ENCODE results near the gene SH3D19. TPM values are rescaled to one million over a fixed set of nuclear protein-coding genes. Genes with fewer than 3 reads are reported as not detected.

The SH3D19 gene
- polyA plus RNA-seq, 2 of the 4 experiments (the other 2 are of a cell fraction): 15.3 to 22.9 TPM

DNA sequence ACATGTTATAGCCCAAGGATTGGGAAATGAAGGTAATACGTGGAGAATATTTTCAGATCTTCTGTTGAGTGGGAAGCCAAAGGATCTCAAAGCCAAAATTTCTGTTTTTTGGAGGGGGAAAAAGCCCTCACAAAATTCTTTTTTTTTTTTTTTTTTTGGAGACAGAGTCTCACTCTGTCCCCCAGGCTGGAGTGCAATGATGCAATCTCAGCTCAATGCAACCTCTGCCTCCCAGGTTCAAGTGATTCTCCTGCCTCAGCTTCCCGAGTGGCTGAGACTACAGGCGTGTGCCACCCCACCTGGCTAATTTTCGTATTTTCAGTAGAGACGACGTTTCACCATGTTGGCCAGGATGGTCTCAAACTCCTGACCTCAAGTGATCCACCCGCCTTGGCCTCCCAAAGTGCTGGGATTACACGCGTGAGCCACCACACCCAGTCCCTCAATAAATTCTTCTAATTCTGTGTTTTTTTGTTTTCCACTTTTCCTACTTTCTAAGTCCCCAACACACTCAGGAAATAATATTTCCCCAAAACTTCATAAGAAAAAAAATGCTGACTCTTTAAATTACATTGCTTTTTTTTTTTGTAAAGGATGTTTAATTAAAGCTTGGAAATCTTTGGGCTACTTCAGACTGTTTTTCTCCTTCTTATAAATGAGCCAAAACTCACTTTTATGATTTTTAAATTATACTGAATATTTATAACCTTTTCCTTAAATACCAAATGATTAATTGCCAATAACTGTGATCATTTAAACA is 174.4 kb downstream of the SH3D19 start:
- no peaks in the 10 kb centered on the region for H3K4me1 ChIP-seq
- no peak overlapping the region for H3K4me2 ChIP-seq
- H3K27ac ChIP-seq: no peak overlapping the region
- ATAC-seq: no peak
- ChIA-PET POLR2A (no interaction called here), CTCF (no interaction called here)
- WGBS (ENCODE audit: missing lambda C conversion rate): 97% methylated on average over 9 of the region's 9 CpGs
- TF ChIP-seq MAFK (IDR thresholded peaks at IDR 0.05; ENCODE audit: partially characterized antibody) (peak; percentile 82), MAZ (IDR thresholded peaks at IDR 0.05; ENCODE audit: borderline replicate concordance, low read depth, low read length) (no peak)
- no peaks in the 10 kb centered on the region for H3K9me3 ChIP-seq
- DNase-seq (ENCODE audit: low read depth in 1 of 2, low spot score in 1 of 2): no peak
- FAIRE-seq: no peak
- no peak overlapping the region for H3K4me3 ChIP-seq

DNA sequence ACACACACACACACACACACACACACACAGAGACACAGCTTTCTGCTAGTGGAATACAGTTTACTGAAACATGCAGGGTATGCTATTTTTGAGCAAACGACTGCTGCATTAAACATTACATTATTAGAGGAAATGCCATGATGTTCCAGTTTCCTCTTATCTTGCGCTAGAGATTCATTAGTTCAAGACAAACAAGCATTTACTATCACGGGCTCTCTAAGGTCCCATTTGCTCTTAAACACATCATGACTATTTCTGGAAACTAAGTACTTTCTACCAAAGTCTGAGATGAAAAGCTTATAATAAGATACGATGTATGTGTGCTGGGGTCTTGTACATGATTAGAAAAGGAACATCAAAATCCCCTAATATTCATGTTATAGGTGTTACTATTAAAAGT is 177.1 kb downstream of the SH3D19 start:
- no peak for TF ChIP-seq BHLHE40 (IDR thresholded peaks at IDR 0.05; ENCODE audit: low read depth, low read length)
- no peak for TF ChIP-seq NPAS2 (CRISPR knock-in tag; IDR thresholded peaks at IDR 0.05; ENCODE audit: borderline replicate concordance)
- TF ChIP-seq, protein P1, sequence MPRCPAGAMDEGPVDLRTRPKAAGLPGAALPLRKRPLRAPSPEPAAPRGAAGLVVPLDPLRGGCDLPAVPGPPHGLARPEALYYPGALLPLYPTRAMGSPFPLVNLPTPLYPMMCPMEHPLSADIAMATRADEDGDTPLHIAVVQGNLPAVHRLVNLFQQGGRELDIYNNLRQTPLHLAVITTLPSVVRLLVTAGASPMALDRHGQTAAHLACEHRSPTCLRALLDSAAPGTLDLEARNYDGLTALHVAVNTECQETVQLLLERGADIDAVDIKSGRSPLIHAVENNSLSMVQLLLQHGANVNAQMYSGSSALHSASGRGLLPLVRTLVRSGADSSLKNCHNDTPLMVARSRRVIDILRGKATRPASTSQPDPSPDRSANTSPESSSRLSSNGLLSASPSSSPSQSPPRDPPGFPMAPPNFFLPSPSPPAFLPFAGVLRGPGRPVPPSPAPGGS (IDR thresholded peaks at IDR 0.05): no peak
- TF ChIP-seq USF2 (IDR thresholded peaks at IDR 0.05): no peak
- Histone ChIP-seq H3K9me3 (no peaks in the 10 kb centered on the region), H3K27ac (no peak overlapping the region), H3K4me1 (no peaks in the 10 kb centered on the region), H3K4me2 (no peak overlapping the region), H3K4me3 (no peak overlapping the region)
- no peak for DNase-seq (ENCODE audit: low read depth in 1 of 2, low spot score in 1 of 2)
- WGBS (ENCODE audit: missing lambda C conversion rate): 91% methylated on average over 4 of the region's 4 CpGs
- ATAC-seq: no peak
- CTCF ChIA-PET: interaction anchor here (1.0 kb wide), 1 partner anchor 30 kb away, joined by 4 read pairs; no protein-coding TSS in a partner anchor
- POLR2A ChIA-PET: no interaction called here
- no peak for FAIRE-seq

DNA sequence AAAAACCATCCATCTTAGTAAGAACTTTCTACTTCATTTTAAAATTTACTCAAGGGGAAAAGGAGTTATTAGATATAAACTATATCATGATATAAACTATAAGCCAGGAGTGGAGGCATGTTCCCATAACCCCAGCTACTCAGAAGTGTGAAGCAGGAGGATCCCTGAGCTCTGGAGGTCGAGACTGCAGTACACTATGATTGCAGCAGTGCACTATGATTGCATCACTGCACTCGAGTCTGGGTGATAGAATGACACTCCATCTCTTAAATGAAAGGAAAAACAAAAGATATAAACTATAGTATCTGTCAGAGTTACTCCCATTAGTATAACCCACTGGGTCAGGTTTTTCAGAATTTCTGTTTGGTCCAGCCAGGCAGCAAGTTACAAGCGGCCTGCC is 178.4 kb downstream of the SH3D19 start:
- H3K27ac ChIP-seq: no peak overlapping the region
- POLR2A ChIA-PET: no interaction called here
- 58% methylated on average over 3 of the region's 3 CpGs for WGBS (ENCODE audit: missing lambda C conversion rate)
- no peaks in the 10 kb centered on the region for H3K9me3 ChIP-seq
- no peak overlapping the region for H3K4me2 ChIP-seq
- no peaks in the 10 kb centered on the region for H3K4me1 ChIP-seq
- CTCF ChIA-PET: interaction anchor here (0.6 kb wide), 1 partner anchor 13 kb away, joined by 5 read pairs; no protein-coding TSS in a partner anchor
- no peak for FAIRE-seq
- no peak for DNase-seq (ENCODE audit: low read depth in 1 of 2, low spot score in 1 of 2)
- no peak overlapping the region for H3K4me3 ChIP-seq
- no peak for ATAC-seq
- TF ChIP-seq SREBF2 (IDR thresholded peaks at IDR 0.05) (no peak), FOXS1 (CRISPR knock-in tag; IDR thresholded peaks at IDR 0.05) (no peak), ZNF302 (CRISPR knock-in tag; IDR thresholded peaks at IDR 0.05) (no peak), RAD21 (conservative IDR thresholded peaks at IDR 0.05 in 1 of 2, IDR thresholded peaks at IDR 0.05 in 1 of 2) (no peak), ZC3H11A (IDR thresholded peaks at IDR 0.05) (no peak), FOSL2 (IDR thresholded peaks at IDR 0.05) (no peak), FOSL2 (CRISPR knock-in tag; IDR thresholded peaks at IDR 0.05) (no peak), PHF8 (IDR thresholded peaks at IDR 0.05; ENCODE audit: borderline replicate concordance, low read depth) (no peak), ESRRA (IDR thresholded peaks at IDR 0.05; ENCODE audit: borderline replicate concordance, low read length) (no peak), HOXA7 (CRISPR knock-in tag; IDR thresholded peaks at IDR 0.05) (no peak), HDAC2 (IDR thresholded peaks at IDR 0.05) (no peak), HMGXB4 (CRISPR knock-in tag; IDR thresholded peaks at IDR 0.05; ENCODE audit: borderline replicate concordance) (no peak), E2F6 (IDR thresholded peaks at IDR 0.05; ENCODE audit: borderline replicate concordance, low read depth) (no peak), MAZ (IDR thresholded peaks at IDR 0.05; ENCODE audit: borderline replicate concordance, low read depth, low read length) (no peak)

Data from A549 (cell line).